CD4-positive, alpha-beta T cell (primary cell): ENCODE data around the gene MFAP5. TPM values are rescaled to one million over a fixed set of nuclear protein-coding genes. Genes with fewer than 3 reads are reported as not detected.

Source experiments
- ATAC-seq: fragments of 200-7000 bp; cut with Tn5 transposase; one replicate; pipeline ENCODE4 v1.10.0; 2022; ENCODE audit warnings: mild to moderate bottlenecking; ENCODE audit not compliant: poor library complexity
- CTCF ChIA-PET: fragments of 350-600 bp; sonication (Branson Sonifier 250); formaldehyde crosslinking; loops from one replicate; lab custom pipeline; 2021; ENCODE audit warnings: antibody characterized with exemption, inconsistent platforms; lab: Charles Lee
- POLR2A ChIA-PET: fragments of 350-600 bp; sonication (Branson Sonifier 250); formaldehyde crosslinking; loops from one replicate; lab custom pipeline; 2021; ENCODE audit warnings: antibody characterized with exemption, inconsistent platforms; lab: Charles Lee
- DNase-seq, 14 experiments: peaks; one replicate each; pipeline ENCODE4 v3.0.0-alpha.2; 2013 to 2020; ENCODE audit warnings: mixed read lengths in 2 of 14
- H3K27ac ChIP-seq, 2 donors: one replicate each; pipeline versions ENCODE4 v1.5.1 to v1.7.0; 2013; ENCODE audit warnings: low read length in 2 of 2, low read depth in 1 of 2, mild to moderate bottlenecking in 1 of 2
- H3K27me3 ChIP-seq, 2 experiments: 1 replicate in 1 of 2; 2 replicates in 1 of 2; pipeline versions ENCODE4 v1.6.1 to v1.7.0; 2013; ENCODE audit warnings: low read length in 2 of 2, control low read depth in 1 of 2, mild to moderate bottlenecking in 1 of 2, moderate library complexity in 1 of 2; ENCODE audit not compliant: insufficient read depth in 2 of 2, control insufficient read depth in 1 of 2
- H3K36me3 ChIP-seq: one replicate; pipeline ENCODE4 v1.6.1; 2013; ENCODE audit warnings: low read length, control low read depth; ENCODE audit not compliant: insufficient read depth
- H3K4me1 ChIP-seq: one replicate; pipeline ENCODE4 v1.6.1; 2013; ENCODE audit warnings: low read length, control low read depth; ENCODE audit not compliant: insufficient read depth
- H3K4me3 ChIP-seq: one replicate; pipeline ENCODE4 v1.5.1; 2013; ENCODE audit warnings: mild to moderate bottlenecking, low read length, moderate library complexity
- H3K9me3 ChIP-seq, 2 experiments: 1 replicate in 1 of 2; 2 replicates in 1 of 2; pipeline versions ENCODE4 v1.6.1 to v1.7.0; 2013; ENCODE audit warnings: low read length in 2 of 2, mild to moderate bottlenecking in 2 of 2, control low read depth in 1 of 2, moderate library complexity in 1 of 2; ENCODE audit not compliant: control insufficient read depth in 1 of 2, insufficient read depth in 1 of 2
- H3K27ac Mint-ChIP-seq: one replicate; pipeline ENCODE4 v1.8.0; 2020; ENCODE audit warnings: mixed read lengths
- H3K27me3 Mint-ChIP-seq: one replicate; pipeline ENCODE4 v1.8.0; 2021; ENCODE audit warnings: mixed read lengths
- H3K36me3 Mint-ChIP-seq: one replicate; pipeline ENCODE4 v1.8.0; 2021; ENCODE audit warnings: low read depth, mixed read lengths
- H3K4me1 Mint-ChIP-seq: one replicate; pipeline ENCODE4 v1.8.0; 2021; ENCODE audit warnings: low read depth, mixed read lengths
- H3K4me3 Mint-ChIP-seq: one replicate; pipeline ENCODE4 v1.8.0; 2020; ENCODE audit warnings: mild to moderate bottlenecking, mixed read lengths
- H3K9me3 Mint-ChIP-seq: one replicate; pipeline ENCODE4 v1.8.0; 2020; ENCODE audit warnings: mixed read lengths
- CTCF ChIP-seq: fragments of 200-600 bp; IDR thresholded peaks from one replicate; pipeline ENCODE4 v1.8.0; 2022; ENCODE audit warnings: antibody characterized with exemption, mild to moderate bottlenecking
- intact Hi-C, 2 experiments: fragments of 100-400 bp; cut with DNase I in 1 of 2; cut with micrococcal nuclease in 1 of 2; formaldehyde crosslinking; loops; one replicate each; pipeline versions ENCODE4 v1.15.1 to v1.9.0; 2023 to 2025; cut with DNase I, micrococcal nuclease
- total RNA-seq, 174 experiments: library from RNA in 2 of 174; stranded (reverse) in 2 of 174; gene quantifications; one replicate each; pipeline ENCODE4 v1.2.3 and lab custom pipeline; 2021 to 2026

MFAP5 gene
- total RNA-seq, 2 experiments from 2014 or later: not detected

GRCh38 chr12:8696442-8697090 is 33.9 kb upstream of the MFAP5 start:
- POLR2A ChIA-PET: interaction anchor here (1.2 kb wide), 1 partner anchor 52 kb away, joined by 7 read pairs; no protein-coding TSS in a partner anchor
- H3K4me3 ChIP-seq: peak overlapping the region; percentile 72
- no peak for ATAC-seq

GRCh38 chr12:8695116-8695515 is 32.5 kb upstream of the MFAP5 start:
- ATAC-seq (no peak), DNase-seq (no peak)
- no peak overlapping the region for H3K27ac ChIP-seq
- Mint-ChIP-seq H3K27me3 (no peaks in the 10 kb centered on the region), H3K36me3 (peaks cover 11% of the 10 kb centered on the region), H3K27ac (no peak overlapping the region), H3K9me3 (no peaks in the 10 kb centered on the region), H3K4me3 (peak overlapping the region; percentile 22), H3K4me1 (peaks cover 45% of the 10 kb centered on the region)
- H3K9me3 ChIP-seq: no peaks in the 10 kb centered on the region
- intact Hi-C loops: loop anchor here (5.0 to 10.0 kb wide), 2 partner anchors 352 to 1500 kb away; no protein-coding TSS in a partner anchor
- TF ChIP-seq CTCF: no peak
- no peaks in the 10 kb centered on the region for H3K27me3 ChIP-seq
- H3K4me1 ChIP-seq: peaks cover 12% of the 10 kb centered on the region
- CTCF ChIA-PET: interaction anchor here (0.6 to 0.9 kb wide), 2 partner anchors 38 to 297 kb away, joined by 3 read pairs; no protein-coding TSS in a partner anchor
- H3K4me3 ChIP-seq: no peak overlapping the region
- POLR2A ChIA-PET: interaction anchor here (0.6 kb wide), 1 partner anchor 1662 kb away, joined by 3 read pairs; no protein-coding TSS in a partner anchor
- H3K36me3 ChIP-seq: no peaks in the 10 kb centered on the region

More at GRCh38 chr12:8696442-8697090, 33.9 kb upstream of the MFAP5 start:
- Mint-ChIP-seq H3K4me3 (peak overlapping the region; percentile 96), H3K27ac (peak overlapping the region; percentile 83), H3K9me3 (no peaks in the 10 kb centered on the region), H3K36me3 (peaks cover 11% of the 10 kb centered on the region), H3K27me3 (no peaks in the 10 kb centered on the region), H3K4me1 (peaks cover 49% of the 10 kb centered on the region)
- DNase-seq: peak in 1 of 14 experiments; percentile 5
- intact Hi-C loops: loop anchor here (2.0 to 10.0 kb wide), 4 partner anchors 214 to 1498 kb away; no protein-coding TSS in a partner anchor
- Histone ChIP-seq H3K27me3 (no peaks in the 10 kb centered on the region), H3K4me1 (peaks cover 12% of the 10 kb centered on the region), H3K27ac (peak overlapping the region in 1 of 2 donors; percentile 32), H3K36me3 (no peaks in the 10 kb centered on the region), H3K9me3 (no peaks in the 10 kb centered on the region)
- CTCF ChIA-PET: no interaction called here
- no peak for TF ChIP-seq CTCF

GRCh38 chr12:8692573-8692972 is 29.9 kb upstream of the MFAP5 start:
- no peaks in the 10 kb centered on the region for H3K9me3 Mint-ChIP-seq
- H3K4me3 Mint-ChIP-seq: no peak overlapping the region
- peak overlapping the region; percentile 16 for H3K27ac Mint-ChIP-seq
- H3K27ac ChIP-seq: no peak overlapping the region
- H3K4me1 Mint-ChIP-seq: peaks cover 31% of the 10 kb centered on the region
- no peaks in the 10 kb centered on the region for H3K27me3 Mint-ChIP-seq
- CTCF ChIA-PET: no interaction called here
- H3K9me3 ChIP-seq: no peaks in the 10 kb centered on the region
- intact Hi-C loops: loop anchor here in 1 of 2 experiments (10.0 kb wide), 1 partner anchor 1502 kb away; no protein-coding TSS in a partner anchor
- TF ChIP-seq CTCF: no peak
- no peak overlapping the region for H3K4me3 ChIP-seq
- peak in 2 of 14 experiments; percentile 9 to 22 for DNase-seq
- H3K36me3 Mint-ChIP-seq: peaks cover 3% of the 10 kb centered on the region
- H3K4me1 ChIP-seq: peaks cover 11% of the 10 kb centered on the region
- POLR2A ChIA-PET: interaction anchor here (2.1 kb wide), 1 partner anchor 257 kb away, joined by 9 read pairs; the partner anchor contains the start of gene M6PR
- no peaks in the 10 kb centered on the region for H3K27me3 ChIP-seq
- no peak for ATAC-seq
- H3K36me3 ChIP-seq: no peaks in the 10 kb centered on the region
